GM21723 (cell line): ENCODE measurements around the gene SPTBN1.

Source experiments
- ATAC-seq: cut with Tn5 transposase; IDR thresholded peaks from one replicate; pipeline ENCODE4 v1.9.1; 2021; ENCODE audit warnings: mild to moderate bottlenecking, moderate library complexity; ENCODE audit not compliant: unreplicated experiment

Gene SPTBN1

GRCh38 chr2:54432251-54433015, 23.7 kb upstream of the SPTBN1 start:
- no peak for ATAC-seq

GRCh38 chr2:54434229-54434628, 21.9 kb upstream of the SPTBN1 start:
- no peak for ATAC-seq

GRCh38 chr2:54434711-54435110, 21.4 kb upstream of the SPTBN1 start:
- ATAC-seq: no peak

- no peak for ATAC-seq
These were observed 20.6 kb upstream of the SPTBN1 start for GRCh38 chr2:54435325-54436226.

- no peak for ATAC-seq
These were observed 18.5 kb upstream of the SPTBN1 start for GRCh38 chr2:54437588-54437987.

GRCh38 chr2:54438271-54438670, 17.9 kb upstream of the SPTBN1 start:
- ATAC-seq: no peak

- no peak for ATAC-seq
These were observed 16.5 kb upstream of the SPTBN1 start for GRCh38 chr2:54439582-54439981.

GRCh38 chr2:54440050-54440449, 16.1 kb upstream of the SPTBN1 start:
- no peak for ATAC-seq

- ATAC-seq: no peak
These were observed 11.6 kb upstream of the SPTBN1 start for GRCh38 chr2:54444503-54444902.

GRCh38 chr2:54446122-54446521, 10.0 kb upstream of the SPTBN1 start:
- ATAC-seq: no peak

GRCh38 chr2:54446625-54447024, 9.5 kb upstream of the SPTBN1 start:
- no peak for ATAC-seq

GRCh38 chr2:54454548-54455130, 1.5 kb upstream of the SPTBN1 start:
- ATAC-seq: no peak

- no peak for ATAC-seq
These were observed 980 bp upstream of the SPTBN1 start for GRCh38 chr2:54455131-54455562.

GRCh38 chr2:54456362-54456611, 160 bp downstream of the SPTBN1 start:
- no peak for ATAC-seq

- peak; percentile 61 for ATAC-seq
These were observed 640 bp downstream of the SPTBN1 start for GRCh38 chr2:54456612-54457322.

GRCh38 chr2:54457323-54458023, 1.3 kb downstream of the SPTBN1 start:
- no peak for ATAC-seq

- ATAC-seq: no peak
These were observed 2.9 kb downstream of the SPTBN1 start for GRCh38 chr2:54459037-54459441.

GRCh38 chr2:54461261-54461660, 5.1 kb downstream of the SPTBN1 start:
- no peak for ATAC-seq

- ATAC-seq: no peak
These were observed 8.2 kb downstream of the SPTBN1 start for GRCh38 chr2:54464341-54464740.

GRCh38 chr2:54465143-54465542, 9.0 kb downstream of the SPTBN1 start:
- no peak for ATAC-seq

GRCh38 chr2:54466870-54467269, 10.7 kb downstream of the SPTBN1 start:
- no peak for ATAC-seq
